ENCODE measurements around the gene HMGN5.

HMGN5 gene

GRCh38 chrX:81238166-81238565 lies 36.5 kb upstream of the HMGN5 start:
- Histone ChIP-seq H3K36me3 (ENCODE audit: insufficient read depth, low read length) (peaks cover 49% of the 10 kb centered on the region), H3K9ac (ENCODE audit: low read length) (no peak overlapping the region), H4K20me1 (ENCODE audit: insufficient read depth, low read length) (no peaks in the 10 kb centered on the region), H2AFZ (ENCODE audit: low read length) (no peak overlapping the region), H3K27ac (ENCODE audit: low read depth, low read length, poor library complexity, severe bottlenecking) (no peak overlapping the region), H3F3A (ENCODE audit: insufficient read depth, low read length) (no peaks in the 10 kb centered on the region), H3K4me2 (ENCODE audit: low read length) (no peak overlapping the region), H3K4me1 (ENCODE audit: insufficient read depth, low read length, severe bottlenecking) (no peaks in the 10 kb centered on the region), H3K4me3 (ENCODE audit: low read depth, low read length, poor library complexity, severe bottlenecking) (no peak overlapping the region), H3K9me2 (ENCODE audit: low read depth, low read length) (no peaks in the 10 kb centered on the region), H3K9me3 (ENCODE audit: low read length) (no peaks in the 10 kb centered on the region), H3K27me3 (ENCODE audit: insufficient read depth, low read length) (no peaks in the 10 kb centered on the region), H3K79me2 (ENCODE audit: insufficient read depth, low read length) (no peaks in the 10 kb centered on the region)
- TF ChIP-seq EZH2 (IDR thresholded peaks at IDR 0.05; ENCODE audit: borderline replicate concordance, low read length), result no peak
- TF ChIP-seq CTCF (IDR thresholded peaks at IDR 0.05; ENCODE audit: low read length), result no peak

GRCh38 chrX:81237516-81237915 lies 35.8 kb upstream of the HMGN5 start:
- Histone ChIP-seq H3K4me3 (ENCODE audit: low read depth, low read length, poor library complexity, severe bottlenecking) (no peak overlapping the region), H3K36me3 (ENCODE audit: insufficient read depth, low read length) (peaks cover 49% of the 10 kb centered on the region), H3K27me3 (ENCODE audit: insufficient read depth, low read length) (no peaks in the 10 kb centered on the region), H3F3A (ENCODE audit: insufficient read depth, low read length) (no peaks in the 10 kb centered on the region), H3K4me1 (ENCODE audit: insufficient read depth, low read length, severe bottlenecking) (no peaks in the 10 kb centered on the region), H2AFZ (ENCODE audit: low read length) (no peak overlapping the region), H3K79me2 (ENCODE audit: insufficient read depth, low read length) (no peaks in the 10 kb centered on the region), H3K9me2 (ENCODE audit: low read depth, low read length) (no peaks in the 10 kb centered on the region), H3K9ac (ENCODE audit: low read length) (no peak overlapping the region), H3K4me2 (ENCODE audit: low read length) (no peak overlapping the region), H3K27ac (ENCODE audit: low read depth, low read length, poor library complexity, severe bottlenecking) (no peak overlapping the region), H4K20me1 (ENCODE audit: insufficient read depth, low read length) (no peaks in the 10 kb centered on the region), H3K9me3 (ENCODE audit: low read length) (no peaks in the 10 kb centered on the region)
- TF ChIP-seq CTCF (IDR thresholded peaks at IDR 0.05; ENCODE audit: low read length) (no peak), EZH2 (IDR thresholded peaks at IDR 0.05; ENCODE audit: borderline replicate concordance, low read length) (no peak)

GRCh38 chrX:81232218-81232617 lies 30.5 kb upstream of the HMGN5 start:
- no peaks in the 10 kb centered on the region for H3K9me3 ChIP-seq (ENCODE audit: low read length)

More at GRCh38 chrX:81232218-81232617, 30.5 kb upstream of the HMGN5 start:
- no peaks in the 10 kb centered on the region for H3K79me2 ChIP-seq (ENCODE audit: insufficient read depth, low read length)
- no peaks in the 10 kb centered on the region for H3K4me1 ChIP-seq (ENCODE audit: insufficient read depth, low read length, severe bottlenecking)
- TF ChIP-seq EZH2 (IDR thresholded peaks at IDR 0.05; ENCODE audit: borderline replicate concordance, low read length) (no peak), CTCF (IDR thresholded peaks at IDR 0.05; ENCODE audit: low read length) (no peak)
- no peak overlapping the region for H3K4me3 ChIP-seq (ENCODE audit: low read depth, low read length, poor library complexity, severe bottlenecking)
- H3K36me3 ChIP-seq (ENCODE audit: insufficient read depth, low read length), result peaks cover 11% of the 10 kb centered on the region
- no peaks in the 10 kb centered on the region for H3F3A ChIP-seq (ENCODE audit: insufficient read depth, low read length)
- no peaks in the 10 kb centered on the region for H3K27me3 ChIP-seq (ENCODE audit: insufficient read depth, low read length)
- no peaks in the 10 kb centered on the region for H4K20me1 ChIP-seq (ENCODE audit: insufficient read depth, low read length)
- no peak overlapping the region for H3K27ac ChIP-seq (ENCODE audit: low read depth, low read length, poor library complexity, severe bottlenecking)
- no peak overlapping the region for H3K4me2 ChIP-seq (ENCODE audit: low read length)
- no peak overlapping the region for H3K9ac ChIP-seq (ENCODE audit: low read length)
- no peaks in the 10 kb centered on the region for H3K9me2 ChIP-seq (ENCODE audit: low read depth, low read length)
- no peak overlapping the region for H2AFZ ChIP-seq (ENCODE audit: low read length)
